Inflammatory macrophage treated with lipopolysaccharide for 1 hour (primary cell): ENCODE results near the gene ATP2A3.
"Not testable (repeated sequence)": the region's sequence is repeated elsewhere in the genome, so short reads cannot be mapped to it uniquely, and the experiment has no call there.

ENCODE experiments used
- DNase-seq, 2 donors: peaks; one replicate each; pipeline ENCODE4 v3.0.0-alpha.2; 2020 to 2022

Gene ATP2A3

DNA sequence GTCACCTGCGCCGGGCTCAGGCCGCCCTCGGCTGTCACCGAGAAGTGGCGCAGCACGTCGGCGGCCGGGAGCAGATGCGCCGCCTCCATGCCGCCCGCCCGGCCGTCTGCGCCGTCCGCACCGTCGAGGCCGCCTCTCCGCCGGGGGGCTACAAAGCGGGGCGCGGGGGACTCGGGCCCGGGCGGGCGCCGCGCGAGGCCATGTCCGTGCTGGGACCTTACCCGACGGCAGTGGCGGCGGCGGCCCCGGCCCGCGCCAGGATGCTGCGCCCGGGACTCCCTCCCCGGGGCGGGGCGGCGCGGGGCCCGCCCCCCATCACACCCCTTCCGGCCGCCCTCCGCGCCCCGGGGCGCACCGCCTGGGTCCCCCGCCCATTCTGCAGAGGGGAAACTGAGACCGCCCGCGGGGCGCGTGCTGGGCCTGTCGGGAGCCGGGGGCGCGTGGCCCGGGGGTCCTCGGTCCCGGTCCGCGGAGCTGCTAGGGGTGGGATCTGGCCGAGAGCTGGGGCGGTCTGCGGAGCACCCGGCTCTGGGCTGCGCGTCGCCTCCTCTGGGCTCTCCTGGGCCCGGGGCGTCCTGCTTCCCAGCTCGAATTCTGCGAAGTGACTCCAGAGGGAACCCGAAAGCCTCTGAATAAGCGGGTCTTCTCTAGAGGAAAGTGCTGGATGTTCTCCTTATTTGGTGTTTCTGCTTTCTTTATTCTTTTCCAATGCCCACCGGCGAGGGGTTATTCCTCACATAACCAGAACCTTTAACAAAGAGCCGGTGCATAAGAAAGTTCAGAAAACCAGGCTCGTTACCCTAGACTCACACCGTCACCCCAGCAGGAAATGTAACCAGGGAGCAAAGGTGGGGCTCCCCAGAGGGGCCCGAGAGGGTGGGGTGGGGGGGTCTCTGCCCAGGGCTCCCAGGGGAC lies at the start of gene ATP2A3:
TSS of gene ATP2A3 (minus strand) at position 235 of the 915 bp plus-strand sequence. CDS start at position 89, 146 bp downstream.
- DNase-seq: peak; percentile 18 to 31

DNA sequence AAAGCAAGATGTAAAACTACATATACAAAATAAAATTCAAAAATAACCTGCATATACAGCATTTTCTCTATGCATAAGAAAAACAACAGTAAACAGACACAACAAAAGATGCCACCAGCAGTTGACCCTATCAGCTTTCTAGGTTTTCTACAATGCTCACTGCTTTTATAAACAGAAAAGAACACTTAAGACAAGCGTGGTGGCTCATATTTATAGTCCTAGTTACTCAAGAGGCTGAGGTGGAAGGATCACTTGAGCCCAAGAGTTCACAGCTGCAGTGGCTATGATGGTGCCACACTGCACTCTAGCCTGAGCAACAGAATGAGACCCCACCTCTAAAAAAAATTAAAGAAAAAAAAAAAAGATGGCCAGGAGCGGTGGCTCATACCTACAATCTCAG lies 46.5 kb upstream of the ATP2A3 start:
- no peak for DNase-seq

DNA sequence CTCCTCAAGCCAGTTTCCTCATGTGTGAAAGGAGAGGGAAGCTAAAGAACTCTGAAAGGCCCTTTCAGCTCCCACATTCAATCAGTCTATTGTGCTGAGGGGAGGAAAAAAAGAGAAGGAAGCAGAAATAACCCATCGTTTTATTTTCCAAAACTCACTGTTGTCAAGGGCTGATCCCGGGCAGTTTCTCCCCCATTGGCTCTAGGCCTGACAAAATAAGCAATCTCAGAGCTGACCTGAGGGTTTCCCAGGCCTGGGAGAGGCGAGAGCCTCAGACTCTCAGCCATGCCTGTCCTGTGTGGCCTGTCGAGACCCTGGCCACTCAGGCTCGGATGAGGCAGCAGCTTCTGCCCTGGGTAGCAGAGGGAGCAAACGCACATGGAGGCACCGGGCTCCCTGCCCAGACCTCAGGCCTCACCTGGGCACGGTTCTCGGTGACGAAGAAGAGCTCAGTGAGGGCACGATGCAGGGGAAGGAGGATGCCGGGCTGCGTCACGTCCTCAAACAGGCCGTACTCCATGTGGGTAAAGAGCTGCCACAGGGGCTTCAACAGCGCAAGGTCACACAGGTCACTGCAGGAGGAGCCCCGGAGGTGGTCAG lies 45.0 kb upstream of the ATP2A3 start:
- DNase-seq: no peak

DNA sequence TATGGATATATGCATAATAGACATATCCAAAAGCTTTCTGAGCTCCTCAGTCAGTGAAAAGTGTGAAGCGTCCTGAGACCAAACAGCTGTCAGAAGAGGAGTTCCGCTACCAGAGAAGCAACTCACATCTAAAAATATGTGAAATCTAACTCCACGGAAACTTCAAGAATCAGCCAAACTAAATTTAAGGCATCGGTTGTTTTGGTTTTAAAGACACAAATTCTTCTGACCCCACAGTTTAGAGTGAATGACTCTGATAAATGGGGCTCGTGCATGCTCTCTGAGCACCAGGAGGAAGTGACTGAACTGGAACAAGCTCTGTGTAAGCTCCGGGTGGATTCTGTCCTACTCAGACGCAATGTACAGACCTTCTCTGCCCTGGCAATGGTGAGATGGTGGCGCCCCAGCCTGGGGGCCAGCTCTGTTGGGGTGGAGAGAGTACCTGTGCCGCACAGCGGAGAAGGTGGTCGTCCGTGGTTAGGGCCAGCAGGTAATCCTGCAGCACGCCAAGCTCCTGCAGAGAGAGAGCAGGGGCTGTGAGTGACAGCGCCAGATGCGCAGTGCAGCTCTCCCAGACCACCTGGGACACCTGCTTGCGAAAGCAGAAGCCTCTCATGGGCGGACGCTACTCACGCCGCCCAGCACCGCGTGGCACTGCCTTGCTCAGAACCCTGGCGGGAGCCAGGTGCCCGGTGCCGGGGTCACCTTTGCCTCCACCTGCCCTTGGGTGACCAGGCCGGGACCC lies 44.4 kb upstream of the ATP2A3 start:
- no peak for DNase-seq

DNA sequence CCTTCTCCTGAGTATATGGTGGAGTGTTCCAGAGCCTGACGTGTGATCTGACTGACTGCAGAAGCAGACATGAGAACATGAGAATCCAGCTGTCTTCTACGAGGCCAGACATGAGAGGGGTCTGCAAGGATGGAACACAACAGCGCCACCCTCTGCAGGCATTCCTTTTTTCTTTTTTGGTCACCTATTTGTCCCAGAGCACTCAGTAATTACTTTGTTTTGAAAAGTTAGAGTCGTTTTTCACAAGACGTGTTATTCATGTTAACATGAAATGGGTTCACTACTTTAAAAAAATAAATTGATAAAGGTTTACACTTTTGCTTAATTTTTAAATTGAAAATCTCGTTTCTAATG lies 43.8 kb upstream of the ATP2A3 start:
- DNase-seq: no peak

DNA sequence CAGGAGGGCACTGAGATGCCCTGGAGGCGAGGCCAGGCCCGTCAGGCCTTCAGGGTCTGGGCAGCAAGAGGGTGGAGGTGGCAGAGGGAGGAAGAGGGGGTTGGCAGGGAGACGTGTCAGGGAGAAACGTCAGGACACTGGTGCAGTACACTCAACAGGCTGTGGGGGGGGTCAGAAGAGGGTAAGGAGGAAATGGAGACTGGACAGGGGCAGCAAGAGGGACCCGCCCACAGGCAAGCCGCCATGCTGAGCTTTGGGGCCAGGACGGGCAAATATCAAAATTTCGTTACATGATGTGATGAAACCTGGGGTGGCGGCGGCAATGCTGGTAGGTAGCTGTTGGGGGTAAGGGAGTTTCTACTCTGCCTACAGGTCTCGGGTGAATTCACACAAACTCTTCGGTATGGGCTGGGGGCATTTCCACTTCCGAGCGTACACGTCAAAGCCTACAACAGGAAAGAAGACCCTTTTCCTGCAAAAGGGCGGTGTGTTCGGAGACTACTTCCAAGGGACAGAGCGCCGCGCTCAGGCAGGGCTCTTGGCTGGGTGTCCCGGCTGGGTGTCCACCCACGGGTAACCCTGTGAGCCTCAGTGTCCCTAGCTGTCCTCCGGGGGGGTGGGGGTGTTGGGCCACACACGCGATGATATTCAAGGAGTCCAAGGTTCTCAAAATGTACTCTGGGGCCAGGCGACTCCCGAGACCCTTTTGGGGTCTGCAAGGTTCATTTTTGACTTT lies 43.3 kb upstream of the ATP2A3 start:
- DNase-seq: no peak

DNA sequence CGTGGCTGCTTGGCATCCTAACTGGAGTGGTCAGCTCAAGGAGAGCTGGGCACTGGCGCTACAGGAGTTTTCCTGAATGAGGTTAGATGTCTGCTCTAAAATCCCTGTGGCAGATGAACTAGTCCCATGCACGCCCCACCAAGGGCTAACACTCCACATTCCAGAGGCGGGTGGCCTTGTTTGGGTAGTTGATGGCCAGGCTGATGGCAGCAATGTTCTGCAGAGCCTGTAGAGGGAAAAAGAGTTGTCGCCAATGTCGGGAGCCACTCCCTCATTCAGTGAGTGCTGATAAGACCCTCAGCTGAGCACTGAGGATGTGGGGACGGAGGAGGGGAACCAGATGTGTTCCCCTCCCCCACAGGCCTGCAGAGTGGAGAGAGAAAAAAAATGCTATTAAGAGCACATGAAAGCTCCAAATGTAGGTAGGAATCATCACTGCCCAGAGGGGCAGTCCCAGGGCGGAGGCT lies 42.5 kb upstream of the ATP2A3 start:
- no peak for DNase-seq

DNA sequence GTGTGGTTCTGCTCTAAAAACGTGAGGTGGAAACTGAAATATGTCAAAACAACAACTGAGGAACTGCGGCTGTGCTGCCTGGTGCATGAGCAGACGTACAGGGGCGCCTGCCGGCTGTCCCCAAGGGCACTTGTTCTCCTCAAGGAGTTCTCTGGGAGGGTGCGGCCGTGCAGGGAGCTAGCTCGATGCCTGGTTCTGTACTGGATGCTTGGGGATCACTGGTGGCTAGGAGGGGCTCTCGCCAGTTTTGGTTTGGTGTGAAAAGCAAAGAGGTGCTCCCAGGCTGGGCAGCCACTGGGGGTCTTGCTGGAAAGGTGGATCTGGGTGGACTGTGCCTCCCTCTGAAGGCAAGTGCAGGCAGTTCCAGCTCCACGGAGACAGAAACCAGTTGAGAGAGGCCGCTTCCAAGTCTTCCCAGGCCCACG lies 41.9 kb upstream of the ATP2A3 start:
- no peak for DNase-seq

DNA sequence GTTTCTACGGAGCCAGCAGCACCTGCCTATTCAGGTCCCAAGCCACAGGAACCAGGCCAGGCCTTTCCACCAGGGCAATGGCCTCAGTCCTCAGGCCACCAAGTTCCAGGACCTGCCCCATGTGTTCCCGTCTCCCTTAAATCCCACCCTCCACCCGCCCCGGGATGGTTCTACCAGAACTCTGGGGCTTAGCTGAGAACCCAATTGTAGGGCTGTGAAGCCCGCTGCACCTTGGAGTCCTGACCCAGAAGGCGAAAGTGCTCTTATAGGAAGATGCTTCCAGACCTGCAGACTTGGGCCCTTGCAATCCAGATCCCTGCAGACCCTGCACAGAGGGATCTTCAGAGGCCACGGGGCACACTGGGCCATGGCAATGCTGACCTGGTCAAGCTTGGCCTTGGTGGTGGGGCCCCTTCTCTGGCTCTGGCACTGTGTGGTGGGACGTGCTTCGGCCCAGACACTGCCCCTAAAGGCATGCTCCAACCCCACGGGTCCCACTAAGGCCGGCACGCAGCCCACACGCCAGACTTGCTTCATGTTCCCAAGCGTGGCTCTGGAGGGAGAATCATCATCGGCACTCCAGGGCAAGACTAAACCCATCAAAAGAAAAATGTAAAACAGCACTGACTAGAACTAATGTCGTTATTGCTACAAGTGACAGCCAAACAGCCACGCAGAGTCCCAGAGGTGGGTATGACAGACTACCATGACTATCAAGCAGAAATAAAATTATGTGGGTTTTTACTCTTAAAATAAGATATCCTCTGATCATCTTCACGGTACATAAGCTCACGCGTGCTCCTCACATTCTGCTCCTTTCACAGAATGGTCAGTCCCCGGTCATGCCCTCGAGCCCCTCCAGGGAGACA lies 41.3 kb upstream of the ATP2A3 start:
- no peak for DNase-seq

DNA sequence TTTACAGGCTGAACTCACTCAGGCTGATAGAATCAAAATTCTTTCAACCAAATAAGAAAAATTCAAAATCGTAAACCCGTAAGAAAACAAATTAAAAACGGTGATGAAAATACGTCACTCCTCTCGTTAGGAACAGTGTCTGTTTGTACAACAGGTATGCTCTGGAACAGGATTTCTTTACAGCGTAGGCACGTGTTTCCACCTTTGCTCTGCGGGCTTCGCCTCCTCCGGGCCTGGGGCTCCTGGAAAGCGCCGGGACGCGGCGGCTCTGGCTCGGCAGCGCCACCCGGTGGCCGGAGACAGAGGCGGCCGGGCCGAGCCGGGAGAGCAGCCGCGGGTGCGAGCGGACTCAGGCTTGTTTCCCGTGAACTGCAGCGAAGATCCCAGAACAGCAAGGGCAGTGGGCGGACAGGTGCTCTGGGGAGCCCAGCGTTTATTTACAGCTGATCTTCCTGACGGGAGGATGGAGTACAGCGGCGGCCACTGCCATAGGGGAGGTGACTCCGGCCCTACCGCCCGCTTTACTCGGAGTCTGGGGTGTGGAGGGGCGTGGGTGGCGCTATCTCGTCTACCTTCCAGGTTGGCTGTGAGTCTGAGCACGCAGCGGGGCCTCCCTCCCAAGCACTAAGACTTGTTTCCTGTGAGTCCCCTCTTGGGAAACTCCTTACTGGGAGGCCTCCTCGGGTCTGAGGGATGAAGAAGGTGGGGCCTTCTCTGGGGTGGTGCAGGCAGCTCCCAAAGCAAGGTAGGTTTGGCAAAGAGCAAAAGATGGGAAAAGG lies 40.5 kb upstream of the ATP2A3 start:
- DNase-seq: peak; percentile 27 to 71

DNA sequence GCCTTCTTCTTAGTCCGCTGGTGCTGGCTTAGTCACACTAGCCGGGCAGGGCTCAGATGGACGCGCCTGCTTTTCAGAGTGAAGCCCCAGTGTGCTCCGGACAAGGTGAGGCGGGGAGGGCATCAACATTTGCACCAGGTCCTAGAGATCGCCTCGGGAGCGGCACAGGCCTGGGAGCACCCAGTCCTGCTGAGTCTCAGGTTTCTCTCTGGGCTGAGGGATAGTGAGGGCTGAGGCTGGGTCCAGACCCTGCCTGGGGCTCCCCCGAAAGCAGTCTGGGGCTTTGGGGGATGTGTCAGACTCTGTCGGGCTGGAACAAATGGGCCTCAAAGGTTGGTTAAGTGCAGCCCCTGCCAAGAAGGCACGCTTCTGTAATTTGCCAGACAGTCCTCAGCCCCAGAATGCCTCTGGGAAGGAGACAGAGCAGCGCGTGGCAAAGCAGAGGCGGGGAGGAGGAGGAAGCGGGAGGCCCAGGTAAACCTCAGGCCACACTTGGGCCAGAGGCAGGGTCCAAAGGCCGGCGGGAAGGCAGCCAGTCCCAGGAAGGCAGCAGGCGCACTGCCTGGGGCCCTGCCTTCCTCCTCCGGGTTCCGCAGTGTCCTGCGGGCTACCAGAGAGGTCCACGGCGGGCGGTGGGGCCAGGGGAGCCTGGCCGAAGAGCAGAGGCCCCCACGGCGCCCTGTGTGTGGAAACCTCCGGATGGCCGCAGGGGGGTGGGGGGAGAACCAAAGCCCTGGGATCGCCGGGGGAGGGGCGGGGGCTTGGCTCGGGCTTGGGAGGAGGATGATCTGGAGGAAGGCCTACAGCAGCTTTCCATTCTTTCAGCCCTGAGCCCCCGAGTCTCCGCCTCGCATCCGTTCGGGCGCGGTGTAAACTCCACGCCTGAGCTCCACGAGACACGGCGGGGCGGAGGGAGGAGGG lies 39.5 kb upstream of the ATP2A3 start:
- DNase-seq: no peak

DNA sequence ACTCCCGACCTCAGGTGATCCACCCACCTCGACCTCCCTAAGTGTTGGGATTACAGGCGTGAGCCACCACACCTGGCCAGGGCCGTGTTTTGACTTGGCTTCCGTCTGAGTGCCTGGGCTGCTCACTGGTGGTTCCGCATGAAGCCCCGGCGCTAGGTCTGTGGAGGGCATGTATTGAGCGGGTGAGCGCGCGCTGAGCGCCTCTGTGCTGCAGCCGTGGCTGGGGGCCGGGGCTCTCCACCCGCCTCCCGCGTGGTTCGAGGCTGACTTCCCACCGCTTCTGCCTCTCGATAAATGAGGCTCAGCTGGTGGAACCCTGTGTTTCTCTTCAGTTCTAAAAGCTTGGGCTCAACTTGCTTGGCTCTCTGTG lies 38.9 kb upstream of the ATP2A3 start:
- no peak for DNase-seq

DNA sequence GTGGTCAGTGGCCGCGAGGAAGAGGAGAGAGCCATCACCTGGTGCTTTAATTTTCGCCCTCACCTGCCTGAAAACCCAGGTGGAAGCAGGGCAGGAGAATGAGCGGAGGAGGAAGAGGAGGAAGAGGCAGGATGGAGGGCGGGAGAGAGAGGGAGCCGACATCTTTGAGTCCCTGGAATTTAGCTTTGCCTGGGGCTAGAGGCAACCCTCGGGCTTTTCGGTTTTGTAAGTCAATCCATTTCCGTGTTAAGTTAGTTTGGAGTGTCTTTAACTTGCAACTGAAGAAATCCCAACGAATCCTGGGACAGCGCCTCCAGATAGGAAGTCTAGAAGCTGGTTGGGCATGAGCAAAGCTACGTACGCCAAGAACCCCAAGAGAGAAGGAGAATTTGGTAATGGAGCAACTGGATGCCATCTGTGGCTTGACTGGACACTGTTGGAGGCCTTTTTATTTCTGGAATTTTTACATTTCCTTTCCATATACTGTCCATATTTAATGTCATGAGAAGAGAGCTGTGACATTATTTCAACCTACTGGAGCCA lies 36.9 kb upstream of the ATP2A3 start:
- no peak for DNase-seq

DNA sequence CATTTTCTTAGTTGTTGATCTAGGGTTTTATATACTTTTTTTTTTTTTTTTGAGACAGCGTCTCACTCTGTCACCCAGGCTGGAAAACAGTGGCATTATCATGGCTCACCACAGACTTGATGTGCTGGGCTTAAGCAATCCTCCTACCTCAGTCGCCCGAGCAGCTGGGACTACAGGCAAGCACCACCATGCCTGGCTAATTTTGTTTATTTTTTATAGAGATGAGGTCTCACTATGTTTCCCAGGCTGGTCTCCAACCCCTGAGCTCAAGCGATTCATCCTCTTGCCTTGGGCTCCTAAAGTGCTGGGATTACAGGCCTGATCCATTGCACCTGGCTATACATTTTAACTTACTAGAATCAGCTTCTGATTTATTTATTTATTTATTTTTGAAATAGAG lies 34.2 kb upstream of the ATP2A3 start:
- DNase-seq: no peak

DNA sequence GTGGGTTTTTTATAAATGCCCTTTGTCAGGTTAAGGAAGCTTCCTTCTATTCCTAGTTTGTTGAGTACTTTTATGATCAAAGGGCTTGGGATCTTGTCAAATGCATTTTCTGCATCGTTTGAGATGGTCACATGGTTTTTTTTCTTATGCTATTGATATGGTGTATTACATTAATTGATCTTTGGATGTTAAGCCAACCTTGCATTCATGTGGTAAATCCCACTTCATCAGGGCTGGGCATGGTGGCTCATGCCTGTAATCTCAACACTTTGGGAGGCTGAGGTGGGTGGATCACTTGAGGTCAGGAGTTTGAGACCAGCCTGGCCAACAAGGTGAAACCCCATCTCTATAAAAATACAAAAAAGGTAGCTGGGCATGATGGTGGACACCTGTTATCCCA lies 30.8 kb upstream of the ATP2A3 start:
- no peak for DNase-seq

DNA sequence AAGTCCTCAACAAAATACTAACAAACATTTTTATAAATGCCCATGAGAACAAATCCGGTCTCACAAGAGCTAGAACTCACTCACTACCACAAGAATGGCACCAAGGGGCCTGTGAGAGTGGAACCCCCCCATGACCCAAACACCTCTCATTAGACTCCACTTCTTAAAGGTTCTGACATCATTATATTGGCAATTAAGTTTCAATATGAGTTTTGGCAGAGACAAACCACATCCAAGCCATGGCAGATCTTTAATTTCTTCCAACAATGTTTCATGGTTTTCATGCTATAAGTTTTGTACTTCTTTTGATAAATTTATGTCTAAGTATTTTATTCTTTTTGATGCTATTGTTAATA lies 30.0 kb upstream of the ATP2A3 start:
- no peak for DNase-seq

DNA sequence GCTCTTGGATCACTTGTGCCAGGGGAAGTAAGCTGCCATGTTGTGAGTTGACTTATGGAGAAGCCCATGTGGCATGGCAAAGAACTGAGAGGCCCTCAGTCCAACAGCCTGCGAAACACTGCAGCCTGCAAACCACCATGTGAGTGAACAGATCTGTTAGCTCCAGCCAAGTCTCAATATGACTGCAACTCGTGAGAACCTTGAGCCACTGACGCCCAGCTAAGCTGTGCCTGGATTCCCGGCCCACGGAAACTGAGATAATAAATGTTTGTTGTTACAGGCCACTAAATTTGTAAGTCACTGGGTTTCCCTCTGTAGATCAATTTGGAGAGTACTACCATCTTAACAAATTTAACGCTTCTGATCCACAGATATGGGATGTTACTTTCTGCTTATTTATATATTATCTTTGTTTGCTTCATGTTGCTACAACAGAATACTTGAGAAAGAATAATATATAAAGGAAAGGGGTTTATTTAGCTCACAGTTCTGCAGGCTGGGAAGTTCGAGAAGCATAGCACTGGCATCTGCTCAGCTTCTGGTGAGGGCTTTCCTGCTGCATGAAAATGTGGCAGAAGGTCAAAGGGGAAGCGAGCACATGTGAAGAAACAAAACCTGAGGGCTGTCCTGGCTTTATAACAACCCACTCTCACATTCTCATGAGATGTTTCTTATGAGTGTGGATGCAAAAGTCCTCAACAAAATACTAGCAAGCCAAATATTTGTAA lies 29.4 kb upstream of the ATP2A3 start:
- DNase-seq: no peak

DNA sequence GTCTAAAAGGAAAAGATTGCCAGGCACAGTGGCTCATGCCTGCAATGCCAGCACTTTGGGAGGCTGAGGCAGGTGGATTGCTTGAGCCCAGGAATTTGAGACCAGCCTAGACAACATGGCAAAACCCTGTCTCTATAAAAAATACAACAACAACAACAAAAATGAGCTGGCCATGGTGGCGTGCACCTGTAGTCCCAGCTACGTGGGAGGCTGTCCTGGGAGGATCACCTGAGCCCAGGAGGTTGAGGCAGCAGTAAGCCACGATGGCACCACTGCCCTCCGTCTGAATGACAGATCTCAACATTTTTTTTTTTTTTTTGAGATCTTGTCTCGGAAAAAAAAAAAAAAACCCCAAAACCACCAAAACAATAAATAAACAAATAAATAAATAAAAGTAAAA lies 28.1 kb upstream of the ATP2A3 start:
- no peak for DNase-seq

DNA sequence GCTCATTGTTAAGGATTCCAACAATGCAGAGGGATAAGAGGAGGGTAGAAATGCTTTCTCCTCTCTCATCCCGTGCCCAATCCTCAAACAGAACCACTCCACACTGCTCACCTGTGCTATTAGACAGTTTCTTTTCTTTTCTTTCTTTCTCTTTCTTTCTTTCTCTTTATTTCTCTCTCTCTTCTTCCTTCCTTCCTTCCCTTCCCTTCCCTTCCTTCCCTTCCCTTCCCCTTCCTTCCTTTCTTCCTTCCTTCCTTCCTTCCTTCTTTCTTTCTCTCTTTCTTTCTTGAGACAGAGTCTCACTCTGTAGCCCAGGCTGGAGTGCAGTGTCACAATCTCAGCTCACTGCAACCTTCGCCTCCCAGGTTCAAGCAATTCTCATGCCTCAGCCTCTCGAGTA lies 27.5 kb upstream of the ATP2A3 start:
- DNase-seq: not testable (repeated sequence)
